Spleen (tissue), 11 donors: ENCODE measurements around the gene PRIMA1. TPM values are rescaled to one million over a fixed set of nuclear protein-coding genes. Genes with fewer than 3 reads are reported as not detected.

ENCODE experiments used
- DNase-seq: peaks from one replicate; pipeline ENCODE4 v3.0.0-alpha.2; 2020
- H3K27ac ChIP-seq, 8 donors: fragments of 200-600 bp; sonication (generic) in 7 of 8; 1 replicate in 4 of 8; 2 replicates in 4 of 8; pipeline versions ENCODE4 v1.5.0 to v1.8.0; 2016 to 2021; ENCODE audit warnings: inconsistent platforms in 4 of 8, mild to moderate bottlenecking in 4 of 8, moderate library complexity in 1 of 8
- H3K27me3 ChIP-seq, 7 donors: fragments of 200-600 bp; sonication (generic) in 6 of 7; replicated peaks in 1 of 7; 1 replicate in 4 of 7; 2 replicates in 3 of 7; pipeline versions ENCODE4 v1.5.0 to v1.8.0; 2016 to 2021; ENCODE audit warnings: inconsistent platforms in 3 of 7, mild to moderate bottlenecking in 1 of 7
- H3K36me3 ChIP-seq, 6 donors: fragments of 200-600 bp; sonication (generic) in 5 of 6; 1 replicate in 4 of 6; 2 replicates in 2 of 6; pipeline versions ENCODE4 v1.5.0 to v1.8.0; 2016 to 2021; ENCODE audit warnings: inconsistent platforms in 2 of 6
- H3K4me1 ChIP-seq, 6 donors: fragments of 200-600 bp; sonication (generic) in 5 of 6; 1 replicate in 3 of 6; 2 replicates in 3 of 6; pipeline versions ENCODE4 v1.5.0 to v1.8.0; 2016 to 2021; ENCODE audit warnings: inconsistent platforms in 3 of 6
- H3K4me3 ChIP-seq, 8 donors: fragments of 200-600 bp; sonication (generic) in 7 of 8; 1 replicate in 4 of 8; 2 replicates in 4 of 8; pipeline versions ENCODE4 v1.5.0 to v1.8.0; 2016 to 2021; ENCODE audit warnings: inconsistent platforms in 4 of 8, mild to moderate bottlenecking in 4 of 8, moderate library complexity in 2 of 8
- H3K9me3 ChIP-seq, 8 donors: fragments of 200-600 bp; sonication (generic) in 7 of 8; 1 replicate in 4 of 8; 2 replicates in 4 of 8; pipeline versions ENCODE4 v1.5.0 to v1.8.0; 2016 to 2021; ENCODE audit warnings: inconsistent platforms in 4 of 8
- CTCF ChIP-seq, 11 experiments: fragments of 200-600 bp in 7 of 11; fragments of 450-650 bp in 4 of 11; sonication (generic) in 4 of 11; IDR thresholded peaks in 8 of 11; conservative IDR thresholded peaks in 3 of 11; 1 replicate in 7 of 11; 2 replicates in 4 of 11; pipeline versions ENCODE4 v1.4.0 to v1.8.0; 2016 to 2021; ENCODE audit warnings: antibody characterized with exemption in 11 of 11, inconsistent platforms in 4 of 11, mild to moderate bottlenecking in 1 of 11
- POLR2A ChIP-seq, 3 donors: fragments of 450-650 bp; IDR thresholded peaks; one replicate each; pipeline ENCODE4 v1.5.1; 2017; ENCODE audit warnings: antibody characterized with exemption in 3 of 3, mild to moderate bottlenecking in 1 of 3
- POLR2AphosphoS5 ChIP-seq, 3 donors: sonication (generic); formaldehyde crosslinking; IDR thresholded peaks; one replicate each; pipeline ENCODE4 v1.5.1; 2017; ENCODE audit warnings: antibody characterized with exemption in 3 of 3
- WGBS, 5 donors: extraction: QIAGEN DNeasy Blood & Tissue Kit in 3 of 5; methylation state at CpG; one replicate each; pipeline versions ENCODE4 v1.1.5 to v1.1.7; 2013 to 2018; 5-methylcytosine and 5-hydroxymethylcytosine counted together
- intact Hi-C: fragments of 100-400 bp; cut with DNase I; formaldehyde crosslinking; loops from one replicate; pipeline ENCODE4 v1.15.0; 2023; ENCODE audit warnings: low total_unique reads
- polyA plus RNA-seq, 3 donors: library from polyadenylated mRNA; stranded (reverse); fragments of 200-250 nt; gene quantifications; one replicate each; pipeline ENCODE4 v1.2.1, GENCODE V29; 2013
- total RNA-seq, 7 donors: library from RNA; depleted of rRNA in 3 of 7; stranded (reverse); fragments of >200 nt in 3 of 7; fragmentation: NEBNext Ultra II Directional in 4 of 7; extraction: Animal tissue kit (Norgen Biotek cat#: 25700) in 4 of 7; gene quantifications; one replicate each; pipeline versions ENCODE4 v1.1.0 to v1.2.1, GENCODE V29; 2016 to 2021
- donor health status: healthy with polysubstance abuse.
- donor health status: DM: no; HTN: no; CAD: no; lungs with moderate emphysema.
- donor health status: DM: no; HTN: no; CAD: no.
- donor health status: Bipolar disorder and iron deficiency.
- donor health status: healthy.
- donor health status: DM: no; HTN: no; CAD: no.
- donor health status: DM: yes; HTN: yes; CAD: no.

Gene PRIMA1
- total and polyA plus RNA-seq, 10 donors = 0.09 to 2.0 (median 0.23) TPM; not detected in 4

DNA sequence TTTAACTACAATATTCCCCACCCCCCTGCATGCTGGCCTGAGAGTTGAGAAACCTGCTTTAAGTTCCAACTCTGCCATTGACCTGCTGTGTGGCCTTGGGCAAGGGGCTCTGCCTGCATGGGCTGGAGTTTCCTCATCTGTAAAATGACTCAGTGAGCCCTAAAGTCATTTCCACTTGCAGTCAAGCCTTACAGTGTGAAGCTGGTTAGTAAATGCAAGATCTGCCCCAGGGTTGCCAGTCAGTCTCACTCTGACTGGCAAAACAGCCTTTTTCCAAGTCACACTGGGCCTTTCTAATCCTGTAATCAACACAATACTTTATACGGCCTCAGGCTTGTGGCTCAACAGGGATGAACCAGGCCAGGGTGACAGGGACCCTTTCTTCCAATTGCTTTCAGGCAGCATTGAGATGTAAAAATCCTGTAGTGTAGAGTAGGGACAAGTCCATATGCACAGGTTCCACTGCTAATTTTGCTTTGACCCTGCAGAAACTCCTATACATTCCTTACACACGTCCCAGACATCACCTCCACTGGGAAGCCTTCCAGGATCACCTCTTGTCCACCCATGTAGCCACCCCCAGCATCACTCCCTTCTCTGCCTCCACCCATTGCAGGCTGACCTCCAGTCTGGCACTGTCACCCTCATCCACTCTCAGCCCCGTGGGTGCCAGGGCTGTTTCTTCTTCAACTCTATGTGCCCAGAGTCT, 42.6 kb upstream of the PRIMA1 start:
- Histone ChIP-seq H3K36me3 (no peaks in the 10 kb centered on the region), H3K27ac (no peak overlapping the region), H3K4me3 (no peak overlapping the region), H3K4me1 (no peaks in the 10 kb centered on the region), H3K9me3 (peaks cover 0 to 4% (median under 1%) of the 10 kb centered on the region in 8 donors), H3K27me3 (peaks cover 0 to 47% (median 0%) of the 10 kb centered on the region in 7 donors)
- TF ChIP-seq POLR2A (IDR thresholded peaks at IDR 0.05) (no peak), POLR2AphosphoS5 (IDR thresholded peaks at IDR 0.05) (no peak), CTCF (IDR thresholded peaks at IDR 0.05 in 8 of 11, conservative IDR thresholded peaks at IDR 0.05 in 3 of 11) (no peak)
- intact Hi-C loops = no loop called here
- WGBS, 5 donors = 60 to 69% (median 63%) methylated on average over 3 of the region's 3 CpGs
- DNase-seq = no peak

DNA sequence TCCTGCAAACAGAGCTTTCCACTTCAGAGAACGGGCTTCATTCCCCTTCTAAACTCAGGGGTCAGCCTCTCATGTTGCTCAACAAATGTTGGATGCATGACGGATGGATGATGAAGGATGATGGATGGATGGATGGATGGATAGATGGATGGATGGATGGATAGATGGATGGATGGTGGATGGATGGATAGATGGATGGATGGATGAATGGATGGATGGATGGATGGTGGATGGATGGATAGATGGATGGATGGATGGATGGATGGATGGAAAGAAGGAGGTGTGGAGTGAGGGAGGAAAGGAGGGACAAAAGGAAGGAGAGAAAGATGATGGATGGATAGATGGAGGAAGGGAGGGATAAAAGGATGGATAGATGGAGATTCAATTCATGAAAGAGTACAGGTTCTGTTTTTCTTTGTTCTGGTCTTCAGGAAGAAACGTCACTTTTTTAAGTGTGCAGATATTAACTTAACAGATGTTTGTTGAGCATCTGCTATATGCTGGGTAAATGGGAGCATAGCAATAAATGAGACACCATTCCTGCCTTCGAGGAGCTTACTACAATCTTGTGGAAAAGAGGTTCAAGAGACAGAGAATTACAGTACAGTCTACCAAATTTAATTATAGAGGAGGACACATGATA, 41.7 kb upstream of the PRIMA1 start:
- Histone ChIP-seq H3K4me1 (no peaks in the 10 kb centered on the region), H3K4me3 (no peak overlapping the region), H3K27me3 (peaks cover 0 to 52% (median 4%) of the 10 kb centered on the region in 7 donors), H3K36me3 (no peaks in the 10 kb centered on the region), H3K27ac (no peak overlapping the region), H3K9me3 (no peaks in the 10 kb centered on the region)
- DNase-seq = no peak
- WGBS, 5 donors = 60 to 87% (median 76%) methylated on average over 4 of the region's 4 CpGs
- intact Hi-C loops = no loop called here
- TF ChIP-seq CTCF (IDR thresholded peaks at IDR 0.05 in 8 of 11, conservative IDR thresholded peaks at IDR 0.05 in 3 of 11) (no peak), POLR2A (IDR thresholded peaks at IDR 0.05) (no peak), POLR2AphosphoS5 (IDR thresholded peaks at IDR 0.05) (no peak)

DNA sequence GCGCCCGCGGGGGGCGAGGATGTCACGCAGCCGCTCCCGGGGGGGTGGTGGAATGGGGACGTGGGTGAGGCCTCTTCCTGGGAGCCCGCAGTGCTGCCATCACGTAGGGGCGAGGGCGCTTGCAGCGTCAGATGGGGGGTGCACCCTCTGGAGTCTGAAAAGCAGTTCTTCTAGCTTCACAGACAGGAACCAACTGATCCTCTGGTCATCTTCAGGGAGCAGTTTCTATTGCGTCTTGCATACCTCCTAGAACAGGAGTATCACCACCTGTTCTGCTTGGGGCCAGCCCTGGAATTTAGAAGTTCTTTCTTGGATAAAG, 36.9 kb upstream of the PRIMA1 start:
- Histone ChIP-seq H3K9me3 (no peaks in the 10 kb centered on the region), H3K4me3 (no peak overlapping the region), H3K36me3 (no peaks in the 10 kb centered on the region), H3K4me1 (no peaks in the 10 kb centered on the region), H3K27me3 (peaks cover 0 to 37% (median 12%) of the 10 kb centered on the region in 7 donors), H3K27ac (no peak overlapping the region)
- no peak for TF ChIP-seq POLR2AphosphoS5 (IDR thresholded peaks at IDR 0.05)
- no peak for TF ChIP-seq CTCF (IDR thresholded peaks at IDR 0.05 in 8 of 11, conservative IDR thresholded peaks at IDR 0.05 in 3 of 11)
- no peak for TF ChIP-seq POLR2A (IDR thresholded peaks at IDR 0.05)
- intact Hi-C loops = no loop called here
- WGBS, 5 donors = 49 to 66% (median 63%) methylated on average over 3 to 14 of the region's 14 CpGs
- DNase-seq = no peak

DNA sequence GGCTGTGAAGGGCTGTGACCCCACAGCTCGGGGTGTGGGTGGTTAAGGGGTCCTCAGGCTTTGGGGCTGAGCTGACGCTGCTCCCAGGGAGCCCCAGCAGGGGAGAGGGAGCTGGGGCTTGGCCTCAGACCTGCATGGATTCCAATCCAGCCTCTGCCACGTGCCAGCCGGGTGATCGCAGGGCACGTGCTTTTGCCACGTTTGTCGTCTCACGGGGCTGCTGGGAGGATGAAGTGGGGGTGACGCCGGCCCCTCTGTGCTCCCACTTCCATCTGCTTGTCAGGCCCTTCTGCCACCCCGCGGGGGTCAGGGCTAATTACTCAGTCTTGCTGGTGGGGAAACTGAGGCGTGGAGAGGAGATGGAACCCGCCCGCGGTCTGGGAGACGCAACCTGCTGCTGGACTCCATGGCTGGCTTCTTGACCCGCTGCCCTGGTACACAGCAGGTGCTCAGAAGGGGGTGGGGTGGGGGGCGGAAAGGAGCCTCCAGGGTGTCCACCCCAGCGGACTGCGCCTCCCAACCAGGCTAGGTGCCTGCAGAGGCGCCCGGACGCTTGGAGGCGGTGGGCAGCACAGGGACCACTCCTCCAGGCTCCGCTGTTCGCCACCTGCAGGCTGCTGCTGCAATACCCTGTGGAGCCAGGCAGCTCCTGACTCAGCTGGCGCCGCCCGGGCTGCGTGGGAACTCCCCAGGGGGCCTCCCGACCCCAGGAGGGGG, 36.4 kb upstream of the PRIMA1 start:
- no peak for DNase-seq
- WGBS, 5 donors = 74 to 86% (median 75%) methylated on average over 23 to 33 of the region's 33 CpGs
- intact Hi-C loops = no loop called here
- Histone ChIP-seq H3K36me3 (no peaks in the 10 kb centered on the region), H3K4me3 (no peak overlapping the region), H3K27ac (no peak overlapping the region), H3K4me1 (no peaks in the 10 kb centered on the region), H3K27me3 (peaks cover 0 to 37% (median 12%) of the 10 kb centered on the region in 7 donors), H3K9me3 (no peaks in the 10 kb centered on the region)
- no peak for TF ChIP-seq POLR2A (IDR thresholded peaks at IDR 0.05)
- TF ChIP-seq CTCF (IDR thresholded peaks at IDR 0.05 in 8 of 11, conservative IDR thresholded peaks at IDR 0.05 in 3 of 11) = no peak
- no peak for TF ChIP-seq POLR2AphosphoS5 (IDR thresholded peaks at IDR 0.05)
